OCI-LY7 (cell line): ENCODE measurements around the gene PLD2.

Experiments used
- CTCF ChIP-seq: fragments of 200-600 bp; sonication (generic); conservative IDR thresholded peaks from 2 replicates; pipeline ENCODE4 v1.5.1; 2014; ENCODE audit warnings: mild to moderate bottlenecking, antibody characterized with exemption, low read length, moderate library complexity, mixed read lengths
- EZH2phosphoT487 ChIP-seq: fragments of 200-600 bp; sonication (generic); IDR thresholded peaks from 2 replicates; pipeline ENCODE4 v1.6.1; 2018; ENCODE audit warnings: low read depth, borderline replicate concordance, mild to moderate bottlenecking, mixed run types, antibody characterized with exemption, low read length, moderate library complexity, mixed read lengths

DNA sequence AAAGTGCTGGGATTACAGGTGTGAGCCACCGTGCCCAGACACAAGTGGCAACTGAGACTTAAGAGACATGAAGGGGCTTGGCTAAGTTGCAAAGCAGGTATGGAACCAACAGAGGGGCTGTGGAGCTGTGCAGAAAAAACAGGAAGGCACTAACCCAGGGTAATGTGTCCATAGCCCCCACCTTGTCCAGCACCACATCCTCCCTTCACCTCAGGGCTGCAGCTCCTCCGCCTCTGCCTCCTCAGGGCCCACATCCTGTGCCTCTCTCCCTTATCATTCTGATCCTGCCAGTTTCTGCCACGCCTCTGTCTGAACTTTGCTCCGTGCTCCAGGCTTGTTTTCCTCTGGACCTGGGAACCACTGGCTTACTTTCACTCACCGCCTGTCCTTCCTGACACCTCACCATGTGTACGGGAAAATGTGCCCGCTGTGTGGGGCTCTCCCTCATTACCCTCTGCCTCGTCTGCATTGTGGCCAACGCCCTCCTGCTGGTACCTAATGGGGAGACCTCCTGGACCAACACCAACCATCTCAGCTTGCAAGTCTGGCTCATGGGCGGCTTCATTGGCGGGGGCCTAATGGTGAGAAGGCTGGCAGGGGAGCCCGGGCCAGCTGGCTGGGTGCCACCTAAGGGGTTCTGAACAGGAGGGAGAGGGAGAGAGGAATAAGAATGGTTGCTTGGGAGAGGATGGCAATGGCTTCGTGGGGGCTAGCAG is 35.3 kb upstream of the PLD2 start, which contains the start of gene TM4SF5:
- TF ChIP-seq CTCF: no peak
- TF ChIP-seq EZH2phosphoT487: no peak
